ENCODE data around the gene NAMPT.

Gene NAMPT

GRCh38 chr7:106247841-106248240, 36.9 kb downstream of the NAMPT start:
- no peak overlapping the region for H3K27ac ChIP-seq
- TF ChIP-seq CTCF (IDR thresholded peaks at IDR 0.05) (no peak), ZFX (IDR thresholded peaks at IDR 0.05; ENCODE audit: borderline replicate concordance) (no peak)

GRCh38 chr7:106246902-106247711, 37.7 kb downstream of the NAMPT start:
- no peak overlapping the region for H3K27ac ChIP-seq
- TF ChIP-seq CTCF (IDR thresholded peaks at IDR 0.05) = no peak
- no peak for TF ChIP-seq ZFX (IDR thresholded peaks at IDR 0.05; ENCODE audit: borderline replicate concordance)

- TF ChIP-seq ZFX (IDR thresholded peaks at IDR 0.05; ENCODE audit: borderline replicate concordance) (no peak), CTCF (IDR thresholded peaks at IDR 0.05) (no peak)
- no peak overlapping the region for H3K27ac ChIP-seq
Observed at GRCh38 chr7:106243893-106244292, 40.9 kb downstream of the NAMPT start.

GRCh38 chr7:106239406-106239805, 45.4 kb downstream of the NAMPT start:
- H3K27ac ChIP-seq = no peak overlapping the region
- TF ChIP-seq ZFX (IDR thresholded peaks at IDR 0.05; ENCODE audit: borderline replicate concordance) (no peak), CTCF (IDR thresholded peaks at IDR 0.05) (no peak)

GRCh38 chr7:106238830-106239229, 46.0 kb downstream of the NAMPT start:
- no peak overlapping the region for H3K27ac ChIP-seq
- TF ChIP-seq ZFX (IDR thresholded peaks at IDR 0.05; ENCODE audit: borderline replicate concordance) = no peak
- TF ChIP-seq CTCF (IDR thresholded peaks at IDR 0.05) = no peak

GRCh38 chr7:106236065-106236464, 48.7 kb downstream of the NAMPT start:
- no peak for TF ChIP-seq CTCF (IDR thresholded peaks at IDR 0.05)
- TF ChIP-seq ZFX (IDR thresholded peaks at IDR 0.05; ENCODE audit: borderline replicate concordance) = no peak
- no peak overlapping the region for H3K27ac ChIP-seq

- TF ChIP-seq CTCF (IDR thresholded peaks at IDR 0.05) = no peak
- TF ChIP-seq ZFX (IDR thresholded peaks at IDR 0.05; ENCODE audit: borderline replicate concordance) = no peak
- H3K27ac ChIP-seq = no peak overlapping the region
Observed at GRCh38 chr7:106234425-106234824, 50.4 kb downstream of the NAMPT start.
